ENCODE results near the gene CNTD1.
"Not testable (repeated sequence)": the region's sequence is repeated elsewhere in the genome, so short reads cannot be mapped to it uniquely, and the experiment has no call there.

CNTD1 gene

GRCh38 chr17:42798383-42799380, at the start of gene CNTD1, which contains the start of gene COA3:
CNTD1 (plus strand) TSS chr17:42798861; CDS start chr17:42799068, 207 bp downstream.
COA3 (minus strand) TSS chr17:42798704; CDS start chr17:42798681, 23 bp downstream.
- peak; percentile 73 for DNase-seq

GRCh38 chr17:42748908-42749798, 49.5 kb upstream of the CNTD1 start:
- no peak for DNase-seq

- peak; percentile 71 for DNase-seq
These were observed 47.8 kb upstream of the CNTD1 start for GRCh38 chr17:42750739-42751344.

- no peak for DNase-seq
These were observed 47.0 kb upstream of the CNTD1 start for GRCh38 chr17:42751628-42752027.

- no peak for DNase-seq
These were observed 43.9 kb upstream of the CNTD1 start for GRCh38 chr17:42754782-42755181.

- no peak for DNase-seq
These were observed 38.5 kb upstream of the CNTD1 start for GRCh38 chr17:42759982-42760651.

- no peak for DNase-seq
These were observed 37.7 kb upstream of the CNTD1 start, which contains the start of gene RAMP2 for GRCh38 chr17:42760652-42761581. RAMP2 (plus strand) TSS chr17:42761227; CDS start chr17:42761262, 35 bp downstream.

- DNase-seq: no peak
These were observed 37.0 kb upstream of the CNTD1 start for GRCh38 chr17:42761638-42762037.

- no peak for DNase-seq
These were observed 32.5 kb upstream of the CNTD1 start for GRCh38 chr17:42766124-42766523.

- DNase-seq: no peak
These were observed 31.1 kb upstream of the CNTD1 start for GRCh38 chr17:42767512-42767911.

- DNase-seq: not testable (repeated sequence)
These were observed 30.7 kb upstream of the CNTD1 start for GRCh38 chr17:42768006-42768405.

- DNase-seq: not testable (repeated sequence)
These were observed 28.7 kb upstream of the CNTD1 start for GRCh38 chr17:42769964-42770363.

- no peak for DNase-seq
These were observed 25.7 kb upstream of the CNTD1 start for GRCh38 chr17:42772945-42773289.

- DNase-seq: peak; percentile 62
These were observed 25.2 kb upstream of the CNTD1 start, which contains the start of gene VPS25 for GRCh38 chr17:42773290-42774035. VPS25 (plus strand) TSS chr17:42773449; CDS start chr17:42773476, 27 bp downstream.

- no peak for DNase-seq
These were observed 24.5 kb upstream of the CNTD1 start for GRCh38 chr17:42774066-42774745.

GRCh38 chr17:42775534-42776098, 23.0 kb upstream of the CNTD1 start:
- peak; percentile 63 for DNase-seq

- DNase-seq: no peak
These were observed 20.1 kb upstream of the CNTD1 start for GRCh38 chr17:42778570-42778969.

GRCh38 chr17:42779304-42779935, 19.2 kb upstream of the CNTD1 start:
- DNase-seq: no peak

All from GDM1 (cell line).